ENCODE results near the gene LANCL1.
"Not testable (repeated sequence)": the region's sequence is repeated elsewhere in the genome, so short reads cannot be mapped to it uniquely, and the experiment has no call there.

LANCL1 gene

DNA sequence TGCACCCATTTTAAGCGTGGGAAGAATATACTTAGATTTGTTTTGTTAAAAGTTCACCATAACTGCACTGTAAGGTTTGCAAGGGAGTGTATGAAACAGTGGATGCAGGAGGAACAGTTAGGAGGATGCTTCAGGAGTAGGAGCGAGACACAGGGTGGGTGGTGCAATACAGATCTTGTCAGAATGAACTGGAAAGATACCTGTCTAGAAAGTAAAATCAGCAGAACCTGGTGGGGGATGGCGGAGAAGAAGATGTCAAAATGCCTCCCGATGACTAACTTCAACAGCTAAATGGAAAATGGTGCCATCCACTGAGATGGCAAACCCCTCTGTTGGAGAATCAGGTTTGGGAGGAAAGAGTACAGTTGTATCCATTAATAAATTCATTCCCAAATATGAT, 18.2 kb downstream of the LANCL1 start:
- DNase-seq = no peak

DNA sequence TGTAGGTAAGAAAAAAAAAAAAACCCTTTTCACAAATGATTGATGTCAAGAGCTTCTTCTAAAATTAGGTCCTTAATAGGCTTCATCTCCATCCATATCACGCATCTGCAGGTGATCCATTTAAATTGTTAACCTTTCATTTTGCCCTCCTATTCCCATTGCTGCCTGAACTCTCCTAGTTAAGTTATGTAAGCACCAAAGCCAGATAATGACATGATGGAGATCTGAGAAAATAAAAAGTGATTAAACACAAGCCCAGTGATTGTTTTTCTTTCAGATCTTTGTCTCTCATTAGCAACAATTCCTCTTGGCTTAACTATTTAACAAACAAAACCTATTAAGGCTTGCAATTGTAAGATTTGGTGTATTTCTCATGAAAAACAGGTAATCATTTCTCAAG, 20.0 kb downstream of the LANCL1 start:
- no peak for DNase-seq

DNA sequence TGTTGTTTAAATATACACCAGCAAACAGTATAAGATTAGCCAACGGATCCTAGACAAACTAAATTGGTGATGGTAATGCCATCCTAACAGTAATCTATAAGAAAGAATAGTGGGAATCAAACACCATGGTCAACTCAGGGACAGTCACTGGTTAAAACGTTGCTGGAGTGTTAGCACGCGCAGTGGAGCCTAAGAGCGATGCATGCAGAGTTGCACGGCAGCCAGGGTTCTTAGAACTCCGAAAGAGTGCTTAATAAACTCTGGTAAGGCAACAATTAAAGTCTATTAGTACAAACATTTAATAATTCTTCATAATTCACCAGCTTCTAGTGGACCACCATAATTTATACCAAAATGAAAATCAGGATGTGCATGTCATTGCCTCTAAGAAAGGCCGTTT, 22.2 kb downstream of the LANCL1 start:
- DNase-seq = no peak

DNA sequence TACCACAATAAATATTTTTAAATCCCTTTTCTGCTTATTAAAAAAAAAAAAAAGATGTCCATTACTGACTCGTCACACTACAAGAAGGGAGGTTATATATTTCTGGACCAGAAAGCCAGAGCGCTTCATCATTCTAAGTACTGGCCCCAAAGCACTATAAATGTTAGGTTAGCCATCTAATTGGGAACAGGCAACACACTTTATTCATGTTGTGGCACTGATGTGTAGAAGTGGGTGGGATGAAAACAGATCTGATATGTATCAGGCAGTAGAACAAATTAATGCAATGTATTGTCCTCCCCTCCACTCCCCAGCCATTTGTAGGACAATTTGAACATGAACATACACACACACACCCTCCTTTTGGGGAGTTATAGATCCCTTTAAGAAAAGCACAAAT, 24.4 kb downstream of the LANCL1 start:
- DNase-seq = no peak

DNA sequence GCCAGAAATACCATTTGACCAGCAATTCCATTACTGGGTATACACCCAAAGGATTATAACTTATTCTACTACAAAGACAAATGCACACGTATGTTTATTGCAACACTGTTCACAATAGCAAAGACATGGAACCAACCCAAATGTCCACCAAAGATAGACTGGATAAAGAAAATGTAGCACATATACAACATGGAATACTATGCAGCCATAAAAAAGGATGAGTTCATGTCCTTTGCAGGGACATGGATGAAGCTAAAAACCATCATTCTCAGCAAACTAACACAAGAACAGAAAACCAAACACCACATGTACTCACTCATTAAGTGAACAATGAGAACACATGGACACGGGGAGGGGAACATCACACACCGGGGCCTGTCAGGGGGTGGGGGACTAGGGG, 25.6 kb downstream of the LANCL1 start:
- DNase-seq = not testable (repeated sequence)

DNA sequence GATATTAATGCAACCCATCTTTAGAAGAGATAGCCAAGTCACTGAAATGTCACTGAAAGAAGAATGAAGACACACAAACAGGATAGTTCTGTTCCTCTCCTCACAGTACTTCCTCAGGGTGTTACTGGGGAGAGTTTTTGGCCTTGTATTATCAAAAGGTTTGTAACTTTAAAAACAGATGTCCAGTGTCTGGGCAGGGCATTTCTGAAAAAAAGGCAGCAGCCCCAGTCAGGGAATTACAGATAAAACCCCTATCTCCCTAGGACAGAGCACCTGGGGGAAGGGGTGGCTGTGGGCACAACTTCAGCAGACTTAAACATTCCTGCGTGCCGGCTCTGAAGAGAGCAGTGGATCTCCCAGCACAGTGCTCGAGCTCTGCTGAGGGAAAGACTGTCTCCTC, 30.8 kb downstream of the LANCL1 start:
- no peak for DNase-seq

DNA sequence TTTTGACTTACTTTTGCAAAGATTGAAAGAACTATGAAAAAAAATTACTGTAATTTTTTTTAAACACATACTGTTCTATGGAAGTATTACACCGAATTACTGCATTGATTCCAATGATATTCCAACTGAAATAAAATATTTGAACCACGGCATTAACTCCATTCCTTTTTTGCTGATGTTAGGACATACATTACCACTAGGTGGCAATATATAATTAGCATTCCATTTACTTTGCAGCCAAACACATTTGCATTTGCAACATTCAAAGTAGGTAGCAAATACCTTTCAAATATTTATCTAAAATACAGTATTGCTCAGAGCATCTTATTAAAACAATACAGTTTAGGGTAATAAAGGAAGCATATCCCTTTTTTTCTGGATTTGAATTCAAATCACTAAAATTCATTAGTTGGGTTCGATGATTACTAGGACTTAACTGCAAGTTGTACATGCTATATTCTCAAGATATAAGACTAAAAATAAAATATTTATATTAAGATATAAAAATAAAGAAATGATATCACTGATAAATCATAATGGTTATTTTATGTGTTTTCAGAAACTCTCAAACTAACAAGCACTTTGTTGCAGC, 31.3 kb downstream of the LANCL1 start:
- DNase-seq = no peak

DNA sequence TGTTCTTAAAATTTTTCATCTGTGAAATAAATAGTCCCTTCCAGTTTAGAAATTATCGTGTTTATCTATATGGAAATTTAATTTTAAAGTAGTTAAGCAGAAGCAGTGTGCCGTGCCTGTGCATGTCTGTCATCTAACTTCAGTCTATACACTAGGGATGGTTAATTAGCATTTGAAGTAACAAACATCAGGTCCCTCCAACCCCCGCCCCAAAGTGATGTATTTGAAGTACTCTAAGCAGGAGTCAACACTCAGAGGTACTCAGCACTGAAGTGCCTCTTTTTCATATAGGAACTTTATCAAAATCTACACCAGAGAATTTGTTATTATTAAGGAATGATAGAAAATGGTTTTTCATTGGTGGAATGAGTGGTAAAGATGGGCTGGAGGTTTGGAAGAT, 33.0 kb downstream of the LANCL1 start:
- no peak for DNase-seq

DNA sequence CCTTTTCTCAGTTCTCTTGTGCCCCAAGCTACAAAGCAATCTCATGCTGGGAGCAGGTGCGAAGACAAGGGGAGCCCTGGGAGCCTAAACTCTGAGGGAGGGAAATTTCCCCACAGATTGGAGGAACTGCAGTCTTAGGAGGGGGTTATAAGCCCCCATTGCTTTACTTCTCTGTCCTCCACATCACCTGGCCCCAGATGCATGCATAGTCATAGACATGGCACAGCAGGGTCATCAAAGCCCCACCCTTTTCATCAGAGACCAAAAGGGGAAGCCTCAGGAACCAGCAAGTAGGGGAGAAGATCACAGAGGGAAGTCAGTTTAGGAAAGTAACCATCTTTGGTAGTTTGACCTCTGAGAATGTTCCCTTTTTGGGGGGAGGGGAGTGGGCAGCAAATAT, 33.7 kb downstream of the LANCL1 start:
- DNase-seq = no peak

DNA sequence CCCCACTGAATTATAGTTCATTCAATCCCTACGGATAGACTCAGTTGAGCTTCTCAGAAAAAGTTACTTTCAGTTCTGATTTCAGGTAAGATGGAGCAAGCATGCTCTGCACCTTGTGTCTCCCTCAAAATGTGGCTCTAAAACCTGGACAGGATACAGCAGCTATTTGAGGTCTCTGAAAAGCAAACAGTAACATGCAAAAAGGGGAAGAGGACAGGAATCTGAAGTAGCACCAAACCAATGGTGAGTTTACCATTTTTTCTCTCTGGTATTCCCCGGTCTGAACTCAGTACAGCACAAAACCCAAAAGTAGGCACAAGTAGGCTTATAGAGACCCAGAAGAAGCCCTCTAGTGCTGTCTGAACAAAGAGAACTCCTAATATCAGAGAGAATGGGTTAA, 34.1 kb downstream of the LANCL1 start:
- DNase-seq = no peak

DNA sequence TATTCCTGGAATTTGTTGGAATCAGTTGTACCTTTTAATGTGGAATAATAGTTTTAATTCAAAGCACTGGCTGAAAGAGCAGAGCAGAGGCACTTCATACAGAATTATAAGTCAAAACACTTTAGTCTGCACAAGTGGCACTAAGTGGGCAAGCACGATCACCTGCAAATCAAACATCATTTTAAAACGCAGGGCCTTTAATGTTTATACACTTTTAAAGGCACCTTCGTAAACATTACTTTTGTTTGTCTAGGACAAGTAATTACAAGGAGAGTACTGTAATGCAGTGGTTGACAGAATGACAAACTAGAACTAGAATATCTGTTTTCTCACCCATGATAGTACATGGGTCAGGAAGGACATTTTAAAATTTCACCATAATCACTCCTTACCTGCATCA, 36.4 kb downstream of the LANCL1 start:
- no peak for DNase-seq

DNA sequence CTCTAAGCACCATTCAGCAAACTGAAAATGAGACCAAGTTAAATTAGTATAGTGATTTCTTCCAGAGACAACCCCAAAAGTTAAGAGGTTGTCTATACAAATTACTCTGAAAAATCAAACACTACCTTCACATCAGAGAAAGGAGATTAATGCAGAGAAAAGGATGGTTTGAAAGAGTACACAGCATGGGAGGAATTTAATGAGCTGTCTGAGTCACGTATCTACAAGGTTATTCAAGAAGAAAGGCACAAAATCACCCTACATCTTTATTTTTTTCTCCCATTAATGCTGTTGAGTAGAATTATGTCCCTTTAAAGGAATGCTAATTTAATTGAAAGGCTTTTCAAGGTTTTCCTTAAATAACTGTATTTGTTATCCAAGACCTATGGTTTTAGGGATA, 41.1 kb downstream of the LANCL1 start:
- no peak for DNase-seq

DNA sequence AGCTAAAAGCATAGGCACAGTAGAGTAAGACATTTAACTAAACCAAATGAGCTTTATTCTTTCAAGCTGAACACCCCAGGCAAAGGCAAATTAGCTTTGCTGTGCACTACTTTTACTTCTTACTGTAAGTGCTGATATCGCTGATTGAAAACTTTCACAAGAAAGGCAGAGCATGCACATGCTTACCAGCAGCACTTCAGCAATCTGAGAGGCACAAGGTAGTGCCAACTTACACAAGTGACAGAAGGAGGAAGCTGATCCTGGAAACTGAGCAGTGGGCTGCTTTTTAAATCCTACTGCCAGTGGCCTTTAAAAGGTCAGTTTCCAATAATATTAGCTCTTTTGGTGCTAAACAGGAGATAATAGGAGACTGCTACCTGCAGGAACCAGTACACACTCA, 43.9 kb downstream of the LANCL1 start:
- DNase-seq = no peak

DNA sequence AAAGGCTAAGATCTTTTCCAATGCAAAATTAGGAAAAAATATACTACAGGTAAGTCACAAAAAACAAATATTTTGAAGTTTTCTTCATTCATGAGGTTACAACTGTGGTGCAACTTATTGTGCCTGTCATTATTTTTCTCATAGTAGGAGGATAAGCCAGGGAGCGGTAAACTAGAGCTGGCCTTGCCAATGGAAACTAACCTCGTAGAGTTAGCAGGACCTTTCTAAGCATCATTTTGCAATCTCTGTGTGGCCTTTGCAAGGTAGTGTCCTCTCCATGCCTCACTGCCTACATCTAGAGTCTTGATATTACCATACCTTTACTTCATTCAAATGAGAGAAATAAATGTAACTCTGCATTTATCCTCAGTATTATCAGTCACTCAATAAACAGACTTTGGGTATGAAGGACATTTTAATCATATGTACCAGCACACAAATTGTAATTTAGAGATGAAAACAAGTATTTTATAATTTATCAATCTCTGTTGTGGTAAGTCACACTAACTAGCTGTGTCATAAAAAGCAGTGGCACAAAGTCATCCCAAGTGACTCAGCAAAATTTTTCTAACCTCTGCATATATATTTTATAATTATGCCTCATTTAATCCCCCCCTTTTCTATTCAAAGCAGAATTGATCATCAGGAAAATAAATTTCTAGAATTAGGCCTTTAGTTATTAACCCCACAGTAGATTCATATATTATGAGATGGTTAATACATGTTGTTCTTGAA, 47.0 kb downstream of the LANCL1 start:
- no peak for DNase-seq

DNA sequence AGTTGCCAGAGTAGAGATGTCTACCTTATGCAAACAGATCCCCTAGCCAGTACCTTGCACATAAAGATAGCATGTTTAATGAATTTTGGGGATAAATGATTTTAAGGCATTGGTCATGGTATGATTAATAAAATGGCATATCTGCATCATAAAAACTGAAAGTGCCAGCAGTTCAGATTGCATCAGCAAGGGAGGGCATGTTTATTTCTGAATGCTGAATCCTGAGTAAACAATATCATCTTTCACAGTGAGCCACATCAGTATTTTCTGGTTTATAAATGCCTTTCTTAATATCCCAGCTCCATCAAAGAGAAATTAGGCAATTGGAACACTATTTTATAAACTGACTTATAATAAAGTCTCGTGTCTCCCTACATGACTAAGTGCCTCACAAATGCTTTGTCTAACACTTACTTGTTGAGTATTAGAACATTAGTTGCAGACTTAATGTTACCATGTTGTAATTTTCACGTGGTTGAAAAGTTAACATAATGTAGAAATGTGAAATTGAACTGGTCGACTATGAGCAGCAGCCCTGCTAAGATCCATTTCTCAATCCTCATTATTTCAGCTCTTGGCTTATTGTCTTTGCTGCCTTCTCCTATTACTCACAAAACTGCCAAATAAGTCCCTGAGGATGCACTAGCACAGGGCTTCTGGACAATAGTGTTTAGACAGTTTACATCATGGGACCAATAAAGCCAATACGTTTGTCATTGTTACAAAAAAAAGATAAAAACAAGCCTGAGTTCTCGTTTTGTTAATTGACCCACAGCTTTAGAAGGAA, 48.0 kb downstream of the LANCL1 start:
- no peak for DNase-seq

DNA sequence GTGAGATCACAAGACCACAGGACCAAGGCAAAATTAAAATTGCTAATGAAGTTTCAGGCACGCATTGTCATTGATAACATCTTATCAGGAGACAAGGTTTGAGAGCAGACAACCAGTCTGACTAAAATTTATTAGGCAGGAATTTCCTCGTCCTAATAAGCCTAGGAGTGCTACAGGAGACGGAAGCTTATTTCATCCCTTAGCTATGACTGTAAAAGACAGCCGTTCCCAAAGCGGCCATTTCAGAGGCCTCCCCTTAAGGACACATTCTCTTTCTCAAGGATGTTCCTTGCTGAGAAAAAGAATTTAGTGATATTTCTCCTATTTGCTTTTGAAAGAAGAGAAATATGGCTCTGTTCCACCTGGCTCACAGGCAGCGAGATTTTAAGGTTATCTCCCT, 49.2 kb downstream of the LANCL1 start:
- not testable (repeated sequence) for DNase-seq

DNA sequence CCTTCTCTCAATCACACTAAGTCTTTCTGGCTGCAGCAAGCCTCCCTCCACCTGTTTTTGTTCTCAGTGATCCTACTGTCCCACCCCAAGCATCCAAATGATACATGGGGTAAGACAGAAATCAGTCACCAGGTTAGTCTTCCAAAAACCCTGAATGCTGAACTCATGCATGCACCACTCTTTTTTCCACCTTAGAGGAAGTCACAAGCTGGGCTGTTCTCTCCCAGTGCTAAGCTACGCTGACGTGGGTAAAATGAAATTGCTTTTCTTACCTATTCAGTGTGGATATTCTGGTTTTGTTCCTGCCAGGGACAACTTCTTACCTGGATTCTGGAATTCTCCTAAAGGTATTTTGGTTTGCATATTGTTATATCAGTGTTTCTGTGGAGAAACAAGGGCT, 54.2 kb downstream of the LANCL1 start:
- no peak for DNase-seq

DNA sequence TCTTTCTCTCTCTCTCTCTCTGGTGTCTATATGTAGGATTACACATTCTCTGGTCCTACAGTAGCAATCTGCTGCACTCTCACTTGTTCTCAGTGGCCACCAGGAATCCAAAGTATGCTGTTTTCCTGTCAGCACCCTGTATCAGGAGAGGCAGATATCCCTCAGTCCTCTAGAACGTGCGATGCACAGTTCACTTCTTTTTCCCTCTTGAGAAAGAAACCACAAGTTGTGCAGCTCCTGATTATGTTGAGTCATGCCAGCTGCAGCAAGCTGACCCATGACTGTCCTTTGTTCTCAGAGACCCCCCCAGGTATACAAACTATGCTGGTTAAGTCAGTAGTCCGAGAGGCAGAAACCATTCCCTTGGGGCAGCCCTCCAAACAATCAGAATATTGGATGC, 54.6 kb downstream of the LANCL1 start:
- DNase-seq = no peak

DNA sequence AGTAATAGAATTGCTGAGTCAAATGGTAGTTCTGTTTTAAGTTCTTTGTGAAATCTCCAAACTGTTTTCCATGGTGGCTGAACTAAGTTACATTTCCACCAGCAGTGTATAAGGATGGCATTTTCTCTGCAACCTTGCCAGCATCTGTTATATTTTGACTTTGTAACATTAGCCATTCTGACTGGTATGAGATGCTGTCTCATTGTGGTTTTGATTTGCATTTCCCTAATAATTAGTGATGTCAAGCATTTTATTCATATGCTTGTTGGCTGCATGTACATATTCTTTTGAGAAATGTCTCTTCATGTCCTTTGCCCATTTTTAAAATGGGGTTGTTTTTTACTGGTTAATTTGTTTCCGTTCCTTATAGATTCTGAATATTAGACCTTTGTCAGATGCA, 63.9 kb downstream of the LANCL1 start:
- no peak for DNase-seq

DNA sequence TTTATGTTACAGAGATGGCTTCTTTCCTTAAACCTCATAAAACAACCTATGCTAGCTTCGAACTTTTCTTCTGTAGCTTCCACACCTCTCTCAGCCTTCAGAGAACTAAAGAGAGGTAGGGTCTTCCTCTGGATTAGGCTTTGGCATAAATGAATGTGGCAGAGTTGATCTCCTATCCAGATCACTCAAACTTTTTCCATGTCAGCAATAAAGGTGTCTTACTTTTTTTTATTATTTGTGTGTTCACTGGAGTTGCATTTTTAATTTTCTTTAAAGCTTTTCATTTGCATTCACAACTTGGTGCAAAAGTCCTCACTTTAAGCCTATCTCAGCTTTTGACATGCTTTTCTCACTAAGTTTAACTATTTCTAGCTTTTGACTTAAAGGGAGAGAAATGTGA, 66.0 kb downstream of the LANCL1 start:
- no peak for DNase-seq

DNA sequence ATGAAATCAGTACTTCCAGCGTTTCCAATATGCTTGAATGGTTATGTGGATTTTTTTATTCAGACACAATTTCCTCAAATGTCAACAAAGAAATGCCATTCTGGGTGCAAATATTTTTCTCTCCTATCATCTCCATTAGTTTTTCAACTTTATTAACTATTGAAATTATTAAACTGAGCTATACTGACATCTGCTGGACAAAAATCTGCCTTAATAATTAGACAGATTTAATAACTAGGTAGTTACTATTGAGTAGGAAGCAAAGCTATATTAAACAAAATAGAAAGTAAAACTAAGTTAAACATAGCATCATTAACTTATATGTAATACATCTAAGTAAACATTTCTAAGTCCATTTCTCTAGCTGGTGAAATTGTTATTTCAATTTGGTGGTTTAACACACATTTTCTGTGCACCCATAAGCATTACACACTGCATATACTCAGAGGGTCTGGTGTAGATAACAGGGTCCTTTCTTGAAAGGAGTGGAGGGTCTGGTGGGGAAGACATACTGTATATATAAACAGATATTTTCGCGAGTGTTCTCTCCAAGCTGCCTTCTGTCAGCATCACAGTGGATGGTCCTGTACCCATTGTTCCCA, 77.0 kb downstream of the LANCL1 start:
- DNase-seq = no peak

DNA sequence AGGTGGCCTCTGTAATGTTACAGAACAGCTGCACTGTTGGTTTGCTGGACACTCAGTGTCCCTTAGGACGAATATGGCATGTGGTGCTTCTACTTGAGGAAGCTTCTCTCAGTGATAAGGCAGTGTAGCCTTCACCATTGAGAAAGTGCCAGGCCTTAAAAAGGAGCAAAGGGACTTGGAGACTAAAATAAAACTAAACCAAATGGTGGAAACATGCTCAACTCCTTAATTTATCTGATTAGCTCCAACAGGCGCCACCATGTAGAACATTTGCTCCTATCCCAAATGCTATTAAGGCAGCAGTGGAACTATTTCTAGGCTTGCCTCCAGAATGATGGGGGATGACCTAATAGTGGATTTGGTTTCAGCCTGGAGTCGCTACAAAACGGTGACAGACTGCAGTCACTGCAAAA, 84.1 kb downstream of the LANCL1 start:
- no peak for DNase-seq

DNA sequence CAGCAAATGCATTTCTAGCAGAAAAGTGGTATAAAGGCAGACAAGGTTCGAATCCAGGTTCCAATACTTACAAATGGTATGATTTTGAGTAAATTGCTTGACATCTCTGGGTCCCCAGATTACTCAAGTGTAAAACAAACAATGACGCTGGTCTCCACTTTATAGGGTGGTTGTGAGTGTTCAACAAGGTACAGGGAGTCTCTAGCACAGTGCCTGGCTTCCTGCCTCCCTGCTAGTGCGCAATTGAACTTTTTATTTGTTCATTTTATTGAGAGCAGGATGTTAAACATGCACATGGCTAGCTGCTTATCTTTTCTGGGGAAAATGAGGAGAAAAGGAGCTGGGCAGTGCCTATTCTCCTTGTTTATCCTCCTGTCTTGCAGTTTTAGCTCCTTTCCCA, 86.7 kb downstream of the LANCL1 start:
- no peak for DNase-seq

DNA sequence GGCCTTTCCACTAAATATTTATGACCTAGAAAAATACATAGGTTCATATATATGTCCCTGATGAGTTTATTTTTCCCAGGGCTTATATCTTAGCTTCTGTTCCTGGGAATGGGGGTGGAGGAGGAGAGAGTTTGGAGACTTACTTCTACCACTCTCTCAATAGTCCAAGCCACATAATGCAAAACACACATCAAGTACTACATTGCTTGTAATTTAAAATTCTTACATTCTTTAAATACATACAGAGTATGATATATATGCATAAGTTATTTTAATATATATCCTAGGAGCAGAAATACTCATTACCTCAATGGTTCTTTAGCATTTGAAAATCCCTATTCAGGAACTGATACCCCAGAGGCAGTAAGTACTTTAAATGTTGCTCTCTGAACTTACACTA, 88.4 kb downstream of the LANCL1 start:
- no peak for DNase-seq
